Stimulated activated CD4-positive, alpha-beta T cell treated with anti-CD3 and anti-CD28 coated beads, Interleukin-1b, Interleukin-23, amount 100 ng/mL, for 4 hours (primary cell): Measurements from ENCODE around the gene MRO.
"Not testable (repeated sequence)": the region's sequence is repeated elsewhere in the genome, so short reads cannot be mapped to it uniquely, and the experiment has no call there.

Source experiments
- DNase-seq, 2 donors: peaks; one replicate each; pipeline ENCODE4 v3.0.0-alpha.2; 2020; ENCODE audit warnings: low read depth in 2 of 2

MRO gene

DNA sequence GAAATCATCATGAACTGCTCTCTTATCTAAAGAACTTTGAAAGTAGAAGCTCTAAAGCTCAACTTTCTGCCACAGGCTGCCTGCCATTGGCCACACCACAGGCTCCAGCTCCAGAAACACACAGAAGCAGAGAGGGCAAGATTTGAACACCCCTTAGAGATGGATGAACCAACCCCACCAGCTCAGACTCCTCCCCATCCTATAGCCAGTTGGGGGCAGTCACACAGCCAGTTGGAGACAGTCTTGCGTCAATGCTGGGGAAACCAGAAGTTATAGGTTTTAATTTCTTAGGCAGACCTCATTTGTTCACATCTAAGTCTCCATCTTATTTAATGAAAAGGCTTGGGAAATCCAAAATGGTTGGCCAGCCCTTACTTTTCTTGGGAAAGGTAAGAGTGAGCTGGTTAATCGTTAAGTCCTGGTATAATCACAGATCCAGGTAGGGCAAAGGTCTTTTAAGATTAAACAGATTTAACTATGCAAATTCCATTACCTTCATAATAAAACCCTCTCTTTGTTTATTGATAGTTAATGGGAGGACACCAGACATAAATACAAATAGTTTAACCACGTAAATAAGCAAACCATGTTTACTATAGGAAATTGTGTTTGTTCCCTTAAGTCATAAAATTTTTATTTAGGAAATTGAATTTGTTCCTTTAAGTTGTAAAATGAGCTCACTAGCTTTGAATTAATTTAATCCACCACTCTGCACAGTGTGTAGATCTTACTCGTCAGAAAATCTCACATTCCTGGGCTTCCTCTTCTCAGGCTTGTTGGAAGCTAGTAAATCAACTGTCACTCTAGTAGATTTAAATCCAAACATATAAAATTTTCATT lies 28.0 kb downstream of the MRO start:
- no peak for DNase-seq

DNA sequence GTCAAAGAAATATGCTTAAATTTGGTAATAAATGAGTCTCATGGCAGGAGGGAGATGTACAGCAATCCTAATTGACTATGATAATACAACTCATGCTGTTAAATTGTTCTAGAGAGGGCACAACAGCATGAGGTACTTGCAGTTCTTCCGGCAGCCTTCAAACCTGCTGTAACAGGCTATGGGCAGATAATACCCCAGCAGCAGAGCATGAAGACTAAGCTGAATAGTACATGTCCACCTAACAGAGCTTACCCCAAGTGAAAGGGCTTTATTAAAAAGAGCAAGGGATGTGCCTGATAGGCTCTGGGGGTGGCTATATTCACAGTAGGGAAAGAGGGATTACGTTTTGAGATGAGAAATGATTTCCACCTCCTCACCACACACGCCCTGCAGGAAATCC lies 28.9 kb downstream of the MRO start:
- no peak for DNase-seq

DNA sequence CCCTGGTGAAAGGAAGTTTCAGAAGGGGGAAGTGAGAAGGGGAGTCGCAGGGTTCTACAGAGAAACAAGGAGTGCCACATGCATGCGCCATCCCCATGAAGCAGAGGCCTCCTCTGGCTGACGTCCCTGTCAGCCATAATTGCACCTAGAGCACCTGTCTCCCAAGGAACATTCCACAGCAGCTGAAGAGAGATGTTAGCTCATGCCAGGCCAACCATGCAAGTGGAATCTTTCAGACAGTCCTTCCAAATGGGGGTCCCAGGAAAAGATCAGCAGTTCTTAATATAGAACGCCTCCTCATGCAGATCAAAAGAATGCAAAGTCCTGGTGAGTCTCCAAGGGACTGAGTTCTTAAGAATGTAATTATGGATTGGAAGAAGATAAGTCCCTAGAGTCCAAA lies 29.6 kb downstream of the MRO start:
- no peak for DNase-seq

DNA sequence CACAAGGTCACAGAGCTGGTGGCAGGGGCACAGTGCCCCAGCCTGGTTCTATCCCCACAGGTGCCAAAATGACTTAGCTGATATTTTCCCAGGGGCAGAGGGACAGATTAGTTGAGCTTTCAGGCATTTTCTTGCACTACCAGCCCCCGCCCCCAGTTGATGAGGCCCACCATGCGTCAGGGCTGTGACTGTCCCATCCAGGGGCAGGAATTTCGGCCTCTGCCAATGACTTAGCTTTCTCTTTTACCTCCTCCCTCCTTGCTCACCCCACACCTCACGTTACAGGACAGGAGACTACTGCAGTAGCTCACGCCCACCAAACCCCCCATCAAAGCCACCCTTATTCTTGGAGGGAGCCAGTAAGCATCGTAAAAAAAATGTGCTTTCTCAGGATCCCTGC lies 31.5 kb downstream of the MRO start:
- DNase-seq = no peak

DNA sequence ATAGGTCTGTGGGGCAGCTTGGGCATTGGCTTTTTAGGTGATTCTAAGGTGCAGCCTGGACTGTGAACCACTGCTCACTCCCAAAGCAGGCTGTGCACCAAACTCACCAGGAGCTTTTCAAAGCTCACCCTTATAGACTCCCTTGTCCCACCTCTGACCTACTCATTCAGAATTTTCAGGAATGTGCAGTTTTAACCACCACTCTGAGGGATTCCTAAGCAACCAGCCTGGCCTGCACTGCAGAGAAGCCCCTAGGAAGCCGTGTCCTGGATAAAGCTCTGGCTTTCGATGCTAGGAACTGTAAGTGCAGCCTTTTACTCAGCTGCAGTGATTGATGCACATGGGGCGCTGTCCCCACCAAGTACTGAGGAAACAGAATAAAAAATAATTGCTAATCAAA lies 33.0 kb downstream of the MRO start:
- DNase-seq = no peak

DNA sequence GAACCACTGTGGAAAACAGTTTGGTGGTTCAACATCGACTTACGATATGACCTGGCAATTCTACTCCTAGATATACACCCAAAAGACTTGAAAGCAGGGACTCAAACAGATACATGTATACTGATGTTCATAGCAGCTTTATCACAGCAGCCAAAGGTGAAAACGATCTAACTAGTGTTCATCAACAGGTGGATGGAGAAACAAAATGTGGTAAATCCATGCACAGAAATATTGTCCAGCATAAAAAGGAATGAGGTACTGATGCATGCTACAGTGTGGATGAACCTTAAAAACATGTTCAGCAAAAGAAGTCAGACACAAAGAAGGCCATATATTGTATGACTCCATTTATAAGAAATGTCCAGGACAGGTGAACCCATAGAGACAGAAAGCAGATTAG lies 36.3 kb downstream of the MRO start:
- DNase-seq = no peak

DNA sequence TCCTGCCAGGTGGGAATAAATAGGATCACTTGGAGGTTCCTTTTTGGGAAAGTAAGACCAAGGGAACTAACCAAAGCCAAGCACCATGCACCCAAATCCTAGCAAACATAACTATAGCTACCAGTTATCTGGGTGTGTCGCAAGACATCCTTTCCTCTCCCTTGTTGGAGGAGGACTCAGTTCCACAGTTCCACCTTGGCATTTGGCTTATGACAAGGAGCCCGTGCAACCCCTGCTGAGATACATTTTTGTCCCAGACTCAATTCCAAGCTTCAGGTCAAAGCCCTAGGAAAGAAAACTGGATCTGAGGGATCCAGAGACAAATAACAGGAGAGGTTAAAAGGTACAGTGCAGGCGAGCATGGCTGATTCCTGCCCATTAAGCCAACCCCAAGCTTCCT lies 40.8 kb downstream of the MRO start:
- not testable (repeated sequence) for DNase-seq

DNA sequence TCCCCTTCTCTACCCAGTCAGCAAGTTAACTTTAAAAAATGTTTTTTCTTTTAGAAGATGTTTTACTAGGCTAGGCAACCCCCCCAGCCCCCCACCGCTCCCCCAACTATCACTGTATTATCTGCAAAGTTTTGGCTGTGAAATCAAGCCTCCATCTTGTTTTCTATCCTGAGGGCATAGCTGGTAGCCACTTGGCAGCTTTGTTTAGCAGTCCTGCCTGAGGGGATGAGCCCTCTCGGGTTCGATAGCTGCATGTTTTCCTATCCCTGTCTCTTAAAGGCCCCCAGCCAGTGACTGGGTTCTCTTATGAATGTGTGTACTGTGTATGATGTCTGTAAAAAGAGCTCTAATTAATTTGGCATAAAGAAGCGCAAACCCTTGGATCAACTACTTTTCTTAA lies 43.4 kb downstream of the MRO start:
- DNase-seq = no peak

DNA sequence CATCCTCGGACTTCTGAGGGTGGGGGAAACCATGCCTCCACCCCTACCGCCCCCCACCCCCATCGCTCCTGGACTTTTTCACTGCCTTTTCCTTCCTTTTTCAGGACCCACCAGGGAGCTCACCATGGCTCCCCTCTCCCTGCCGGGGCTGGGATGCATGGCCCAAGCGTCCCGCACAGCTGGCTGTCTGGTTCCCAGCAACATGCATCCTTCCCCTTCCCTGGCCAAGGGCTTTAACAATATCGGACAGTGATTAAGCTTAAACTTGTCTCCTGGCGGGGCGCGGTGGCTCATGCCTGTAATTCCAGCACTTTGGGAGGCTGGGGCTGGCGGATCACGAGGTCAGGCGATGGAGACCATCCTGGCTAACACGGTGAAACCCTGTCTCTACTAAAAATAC lies 44.1 kb downstream of the MRO start:
- DNase-seq = no peak

DNA sequence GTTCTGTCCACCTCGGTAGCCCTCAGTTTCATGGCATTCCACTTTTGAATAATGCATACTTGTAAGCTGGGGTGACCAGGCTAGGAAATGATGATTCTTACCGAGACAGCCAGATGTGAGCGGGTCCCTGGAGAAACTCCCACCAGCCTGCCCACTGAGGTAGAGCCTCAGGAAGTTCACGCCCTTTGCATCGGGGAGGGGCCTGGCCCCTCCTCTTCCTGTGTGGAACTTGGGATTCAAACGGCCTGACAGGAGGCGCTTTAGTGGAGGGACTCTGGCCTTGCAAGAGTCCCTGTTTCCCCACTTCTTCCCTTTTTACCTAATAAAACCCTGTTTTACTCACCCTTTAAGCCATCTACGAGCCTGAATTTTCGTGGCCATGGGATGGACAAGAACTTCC lies 44.6 kb downstream of the MRO start:
- no peak for DNase-seq

DNA sequence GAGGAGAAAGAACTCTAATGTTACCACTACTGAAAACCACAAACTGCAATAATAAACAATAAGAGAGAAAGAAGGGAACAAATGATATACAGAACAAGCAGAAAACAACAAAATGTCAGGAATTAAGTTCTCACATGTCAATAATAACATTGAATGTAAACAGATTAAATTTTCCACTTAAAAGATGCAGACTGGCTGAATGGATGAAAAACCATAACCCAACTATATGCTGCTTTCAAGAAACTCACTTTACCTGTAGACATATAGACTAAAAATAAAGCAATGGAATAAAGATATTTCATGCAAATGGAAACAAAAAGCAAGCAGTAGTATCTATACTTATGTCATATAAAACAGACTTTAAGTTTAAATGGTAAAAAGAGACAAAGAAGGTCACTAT lies 50.4 kb downstream of the MRO start:
- no peak for DNase-seq

DNA sequence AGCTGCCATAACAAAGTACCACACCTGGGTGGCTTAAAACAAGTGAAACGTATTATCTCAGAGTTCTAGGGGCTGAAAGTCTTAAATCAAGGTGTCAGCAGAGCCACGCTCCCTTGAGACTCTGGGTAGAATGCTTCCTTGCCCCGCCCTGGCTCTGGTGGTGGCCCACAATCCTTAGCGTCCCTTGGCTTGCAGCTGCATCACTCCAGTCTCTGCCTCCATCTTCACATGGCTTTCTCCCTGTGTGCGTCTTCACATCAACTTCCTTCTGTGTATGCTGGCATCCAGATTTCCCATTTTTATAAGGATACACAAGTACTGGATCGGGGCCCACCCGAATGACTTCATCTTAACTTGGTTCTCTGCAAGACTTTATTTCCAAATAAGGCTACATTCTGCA lies 62.5 kb downstream of the MRO start:
- DNase-seq = no peak

DNA sequence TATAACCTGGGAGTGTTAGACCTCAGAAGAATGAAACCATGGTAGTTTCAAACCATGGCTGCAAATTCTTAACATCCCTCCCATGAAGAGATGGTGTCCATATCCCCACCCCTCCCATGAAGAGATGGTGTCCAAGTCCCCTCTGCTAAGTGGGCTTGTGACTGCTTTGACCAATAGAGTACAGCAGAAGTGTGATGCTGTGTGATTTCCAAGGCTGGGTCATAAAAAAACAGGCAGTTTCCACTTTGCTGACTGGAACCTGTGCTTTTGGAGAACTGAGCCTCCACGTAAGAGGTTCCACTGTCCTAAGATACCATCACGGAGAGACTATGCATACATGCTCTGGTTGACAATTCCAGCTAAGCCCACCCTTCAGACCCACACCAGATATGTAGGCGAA lies 65.5 kb downstream of the MRO start:
- no peak for DNase-seq

DNA sequence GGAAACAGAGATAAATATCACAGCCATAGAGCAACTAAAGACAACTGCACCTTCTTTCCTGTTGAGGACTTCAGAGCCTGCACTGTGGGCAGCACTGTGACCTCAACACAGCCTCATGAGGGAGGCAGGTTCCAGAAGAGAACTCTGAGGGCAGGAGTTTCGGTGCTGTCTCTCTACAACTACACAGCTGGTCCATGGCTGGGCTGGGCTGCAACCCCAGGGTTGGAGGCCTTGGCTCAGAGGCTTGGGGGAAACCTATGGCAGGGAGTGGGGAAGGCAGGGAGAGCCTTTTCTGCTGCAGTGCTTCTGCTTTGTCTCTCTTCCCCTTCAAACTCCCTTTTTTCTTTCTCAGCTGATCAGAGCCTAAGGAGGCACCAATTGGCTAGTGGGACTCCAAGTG lies 66.5 kb downstream of the MRO start:
- no peak for DNase-seq

DNA sequence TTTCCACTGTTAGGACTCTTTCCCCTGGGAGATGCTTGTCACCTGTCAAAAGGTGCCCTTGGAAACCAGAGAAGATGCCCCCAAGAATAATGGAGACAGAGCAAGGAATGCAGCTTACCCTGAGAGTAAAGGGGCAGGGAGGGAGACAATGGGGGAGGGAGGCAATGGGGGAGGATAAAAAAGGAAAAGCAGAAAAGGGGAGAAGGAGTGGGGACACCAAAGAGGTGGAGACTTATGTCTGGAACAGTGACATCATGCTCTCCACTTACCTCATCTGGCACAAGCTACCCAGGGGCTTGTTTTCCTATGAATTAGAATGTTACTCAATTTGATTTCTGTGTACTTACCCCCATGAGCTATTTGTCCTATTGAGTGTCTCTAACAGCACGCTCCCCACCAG lies 67.9 kb downstream of the MRO start:
- no peak for DNase-seq

DNA sequence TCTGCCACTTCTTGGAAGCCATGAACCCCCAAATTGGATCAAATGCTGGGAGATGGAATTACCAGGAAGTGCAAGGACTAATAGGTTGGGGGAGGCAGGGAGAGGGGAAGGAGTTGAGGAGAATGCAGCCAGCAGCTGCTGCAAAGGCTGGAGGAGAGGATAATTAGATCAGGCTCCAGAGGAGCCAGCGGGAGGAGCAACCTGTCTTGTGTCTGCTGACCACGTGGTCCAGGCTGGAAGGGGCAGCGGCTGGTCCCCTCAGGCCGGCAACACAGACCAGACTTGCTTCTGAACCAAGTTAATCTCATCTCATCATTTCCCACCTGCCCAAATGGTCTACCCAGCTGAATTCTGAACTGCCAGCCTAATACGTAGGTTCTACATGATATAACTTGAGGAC lies 68.3 kb downstream of the MRO start:
- no peak for DNase-seq

DNA sequence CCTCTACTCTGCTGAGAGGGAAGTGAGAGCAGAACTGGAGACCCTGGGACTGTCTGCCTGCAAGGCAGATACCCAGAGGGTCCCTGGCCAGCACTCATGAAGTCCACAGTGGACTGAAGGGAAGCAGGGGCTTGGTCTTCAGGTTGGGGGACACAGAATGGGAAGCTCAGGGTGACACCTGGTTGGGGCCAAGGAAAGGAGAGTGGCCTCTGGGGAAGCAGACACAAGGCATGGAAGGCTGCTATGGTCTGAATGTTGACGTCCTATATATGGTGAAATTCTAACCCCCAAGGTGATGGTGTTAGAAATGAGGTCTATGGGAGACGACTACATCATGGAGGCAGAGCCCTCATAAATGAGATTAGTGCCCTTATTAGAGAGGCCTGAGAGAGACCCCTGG lies 69.3 kb downstream of the MRO start:
- no peak for DNase-seq

DNA sequence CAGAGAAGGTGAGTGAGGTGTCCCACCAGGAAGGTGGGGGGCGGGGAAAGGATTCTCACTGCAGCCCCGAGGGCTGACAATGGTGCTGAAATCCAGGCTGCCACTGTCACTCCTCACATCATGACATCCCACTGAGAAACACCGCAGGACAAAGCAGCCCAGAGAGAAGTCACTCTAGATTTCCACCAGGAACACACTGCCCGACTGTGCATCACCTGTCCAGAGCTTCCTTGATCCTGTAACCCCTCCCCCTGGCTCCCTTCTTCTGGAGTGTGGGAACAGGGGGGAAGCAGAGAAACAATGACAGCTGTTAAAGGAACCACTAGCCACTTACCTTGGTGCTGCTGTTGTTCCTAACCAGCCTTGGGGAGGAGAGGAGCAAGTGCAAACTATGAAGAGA lies 69.9 kb downstream of the MRO start:
- no peak for DNase-seq

DNA sequence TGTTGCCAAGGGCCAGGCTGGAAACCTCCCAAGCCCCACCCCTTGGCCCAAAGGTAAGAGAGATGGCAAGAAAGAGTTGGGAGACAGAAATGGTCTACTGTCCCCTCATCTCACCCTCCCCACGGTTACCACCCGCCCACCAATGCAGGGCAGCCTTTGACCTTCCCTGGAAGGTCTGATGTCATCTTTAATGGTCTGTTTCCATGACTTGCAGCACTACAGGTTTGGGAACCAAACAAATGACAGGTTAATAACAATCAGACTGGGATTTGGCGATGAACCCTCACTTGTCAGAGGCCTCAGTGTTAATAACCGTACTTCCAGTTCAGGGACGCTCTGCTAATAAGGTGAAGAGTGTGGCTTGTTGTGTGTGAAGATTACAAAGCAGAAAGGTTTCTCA lies 70.4 kb downstream of the MRO start:
- no peak for DNase-seq

DNA sequence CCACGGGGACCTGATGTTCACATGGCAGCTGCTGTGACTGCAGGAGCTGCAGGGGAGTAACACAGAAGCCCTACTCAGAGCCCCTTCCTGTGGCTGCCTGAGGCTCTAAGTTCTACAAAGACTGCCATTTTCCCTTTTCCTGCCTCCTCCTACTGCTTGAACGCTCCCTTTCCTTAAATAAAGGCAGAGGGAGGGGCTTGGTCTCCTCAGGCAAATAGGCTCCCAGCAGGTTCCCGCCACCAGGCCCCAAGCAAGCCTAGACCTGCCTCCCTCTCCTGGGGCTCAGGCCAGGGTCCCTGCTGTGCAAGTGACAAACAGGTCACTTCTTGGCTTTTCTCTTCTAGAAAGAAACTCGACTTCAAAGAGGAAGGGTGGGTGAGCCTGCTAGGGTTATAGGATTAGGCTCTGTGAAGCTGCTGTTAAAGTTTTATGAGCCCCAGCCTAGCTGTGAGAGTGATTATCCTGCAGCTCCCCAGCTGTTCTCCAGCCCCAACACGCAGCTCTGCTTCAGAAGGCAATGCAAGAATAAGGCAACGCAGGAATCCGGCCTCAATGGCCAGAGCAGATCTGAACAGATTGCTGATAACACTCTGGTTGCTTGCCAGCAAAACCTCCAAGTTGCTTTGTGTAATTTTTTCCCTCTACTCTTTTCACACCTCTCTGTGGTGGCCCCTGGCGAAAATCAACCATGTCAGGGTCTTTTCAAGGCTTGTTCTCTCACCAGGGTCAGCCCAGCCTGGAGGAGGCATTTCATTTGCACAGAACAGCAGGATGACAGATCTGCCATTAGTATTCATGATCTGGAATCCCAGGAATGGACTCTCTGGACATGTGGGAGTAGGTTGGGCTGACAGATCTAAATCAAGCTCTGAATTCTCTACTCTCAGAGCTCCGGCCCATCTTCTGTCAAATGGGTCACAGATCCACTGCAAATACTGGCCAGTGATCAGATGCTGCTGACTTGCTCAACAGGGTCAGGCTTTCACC lies 71.3 kb downstream of the MRO start:
- no peak for DNase-seq

DNA sequence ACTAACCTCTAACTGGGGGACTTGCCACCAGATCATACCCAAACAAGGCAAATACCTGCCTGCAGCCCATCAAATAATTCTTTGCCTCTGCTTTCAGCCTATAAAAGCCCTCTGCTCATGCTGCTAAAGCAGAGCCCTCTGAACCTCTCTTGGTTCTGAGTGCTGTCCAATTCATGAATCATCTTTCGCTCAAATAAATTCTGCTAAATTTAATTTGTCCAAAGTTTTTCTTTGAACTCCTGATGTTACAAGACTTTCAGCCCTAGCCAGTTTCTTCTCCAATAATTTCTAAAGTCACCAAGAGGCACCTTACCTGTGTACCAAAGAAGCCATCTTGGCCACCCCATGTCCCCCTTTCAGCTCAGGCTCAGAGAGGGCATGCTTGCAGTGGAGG lies 72.0 kb downstream of the MRO start:
- no peak for DNase-seq

DNA sequence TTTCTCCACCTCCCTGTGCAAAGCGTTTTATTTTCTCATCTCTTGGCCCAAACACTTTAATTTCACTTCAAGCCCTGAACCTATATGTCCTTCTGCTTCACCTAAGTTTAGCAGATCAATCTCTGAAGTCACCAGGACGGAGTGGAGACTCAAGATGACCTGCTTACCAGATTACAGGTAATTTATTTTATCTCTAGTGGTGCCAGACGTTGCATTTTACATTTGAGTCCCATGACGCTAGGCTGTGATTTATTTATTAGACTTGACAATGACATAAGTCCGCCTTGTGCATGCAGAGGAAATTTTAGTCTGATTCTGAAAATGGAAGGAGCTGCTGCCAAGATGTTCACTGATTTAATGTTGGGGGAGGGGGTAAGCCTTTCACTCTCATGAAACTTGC lies 73.9 kb downstream of the MRO start:
- DNase-seq = no peak
